T-helper 1 cell treated with Interleukin-12 subunit alpha and Interleukin-12 subunit beta and Interleukin-4 antibody, amounts not matched to agents 30 ng/mL and 1 ng/mL, for 36 hours (primary cell): ENCODE results near the gene TNPO2. TPM values are rescaled to one million over a fixed set of nuclear protein-coding genes. Genes with fewer than 3 reads are reported as not detected.
"Not testable (repeated sequence)": the region's sequence is repeated elsewhere in the genome, so short reads cannot be mapped to it uniquely, and the experiment has no call there.

Experiments used
- intact Hi-C: fragments of 100-400 bp; cut with micrococcal nuclease; formaldehyde crosslinking; loops from one replicate; pipeline ENCODE4 v1.15.1; 2024
- total RNA-seq: library from RNA; stranded (reverse); gene quantifications from 2 replicates; pipeline ENCODE4 v1.2.3, GENCODE V29; 2022

The TNPO2 gene
- total RNA-seq, 1 donor from 2014 or later = 87.4 TPM

DNA sequence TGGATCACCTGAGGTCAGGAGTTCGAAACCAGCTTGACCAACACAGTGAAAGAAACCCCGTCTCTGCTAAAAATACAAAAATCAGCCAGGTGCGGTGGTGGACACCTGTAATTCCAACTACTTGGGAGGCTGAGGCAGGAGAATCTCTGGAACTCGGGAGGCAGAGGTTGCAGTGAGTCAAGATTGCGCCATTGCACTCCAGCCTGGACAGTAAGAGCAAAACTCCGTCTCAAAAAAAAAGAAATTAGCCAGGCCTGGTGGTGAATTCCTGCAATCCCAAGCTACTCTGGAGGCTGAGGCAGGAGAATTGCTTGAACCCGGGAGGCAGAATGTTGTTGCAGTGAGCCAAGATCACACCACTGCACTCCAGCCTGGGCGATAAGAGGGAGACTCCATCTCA is 15.1 kb downstream of the TNPO2 start:
- intact Hi-C loops = no loop called here

- intact Hi-C loops = no loop called here
Measured at GRCh38 chr19:12706332-12706718, 17.4 kb downstream of the TNPO2 start.

DNA sequence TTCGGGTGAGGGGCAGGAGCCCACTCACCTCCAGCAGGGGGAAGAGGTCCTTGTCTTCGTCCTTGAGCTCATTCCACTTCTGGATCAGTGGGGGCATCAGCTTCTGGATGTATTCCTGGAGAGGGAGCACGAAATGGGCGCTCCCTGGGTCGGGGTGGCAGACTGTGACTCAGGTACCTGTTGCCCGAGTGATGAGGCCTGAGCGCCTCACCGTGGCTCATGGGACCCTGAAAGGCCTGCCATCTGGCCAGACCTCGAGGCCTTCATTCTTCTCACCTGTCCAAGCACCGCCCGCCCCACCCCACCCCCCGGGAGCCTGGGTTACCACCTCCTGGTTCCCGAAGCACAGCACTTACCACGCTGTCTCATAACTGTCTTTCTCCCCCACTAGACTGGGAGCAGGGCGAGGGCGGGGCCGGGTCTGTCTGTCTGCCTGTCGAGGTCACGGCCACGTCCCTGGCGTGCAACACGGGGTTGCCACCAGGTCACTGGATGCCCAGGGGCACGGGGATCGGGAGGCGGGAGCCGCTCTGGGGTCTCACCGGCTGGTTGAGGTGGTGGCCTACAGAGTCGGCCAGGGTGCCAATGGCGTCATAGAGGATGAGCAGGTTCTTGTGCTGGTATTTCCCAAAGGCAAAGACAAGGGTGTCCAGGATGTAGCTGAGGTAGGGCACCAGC is 17.9 kb downstream of the TNPO2 start:
- intact Hi-C loops = no loop called here

DNA sequence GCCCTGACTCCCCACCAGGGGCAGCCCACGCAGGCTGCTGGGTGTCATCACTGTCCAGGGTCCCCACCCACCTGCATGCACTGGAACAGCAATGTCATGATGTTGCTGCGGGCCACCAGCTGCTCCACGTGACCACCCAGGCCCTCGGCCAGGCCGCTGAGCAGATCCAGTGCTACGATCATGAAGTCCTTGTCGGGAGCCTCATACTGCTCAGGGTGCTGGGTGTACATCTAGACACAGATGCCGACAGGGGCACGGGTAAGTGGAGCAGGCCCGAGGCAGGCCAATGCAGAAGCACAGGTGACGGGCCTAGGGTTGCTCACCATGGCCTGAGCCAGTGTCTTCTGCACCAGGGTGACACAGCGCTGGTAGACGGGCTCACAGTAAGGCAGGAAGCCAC is 18.6 kb downstream of the TNPO2 start:
- intact Hi-C loops = no loop called here

DNA sequence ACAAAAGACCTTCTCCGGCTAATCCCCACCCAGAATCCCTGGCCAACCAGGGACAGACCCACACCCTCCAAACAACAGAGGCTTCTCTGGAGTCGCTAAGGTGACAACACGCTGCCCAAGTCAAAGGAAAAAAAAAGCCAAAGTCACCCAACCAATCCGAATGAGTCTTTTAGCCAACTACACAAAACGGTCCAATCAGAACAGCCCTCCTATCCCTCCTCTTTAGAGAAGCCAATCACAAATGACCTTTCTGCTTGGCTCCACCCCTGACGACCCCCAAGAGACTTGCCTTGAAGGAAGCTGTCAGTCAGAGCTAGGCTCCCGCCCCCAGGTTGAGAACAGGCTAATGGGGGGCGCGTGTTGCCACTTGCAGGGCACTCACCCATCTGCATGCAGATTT is 20.7 kb downstream of the TNPO2 start:
- intact Hi-C loops = no loop called here

DNA sequence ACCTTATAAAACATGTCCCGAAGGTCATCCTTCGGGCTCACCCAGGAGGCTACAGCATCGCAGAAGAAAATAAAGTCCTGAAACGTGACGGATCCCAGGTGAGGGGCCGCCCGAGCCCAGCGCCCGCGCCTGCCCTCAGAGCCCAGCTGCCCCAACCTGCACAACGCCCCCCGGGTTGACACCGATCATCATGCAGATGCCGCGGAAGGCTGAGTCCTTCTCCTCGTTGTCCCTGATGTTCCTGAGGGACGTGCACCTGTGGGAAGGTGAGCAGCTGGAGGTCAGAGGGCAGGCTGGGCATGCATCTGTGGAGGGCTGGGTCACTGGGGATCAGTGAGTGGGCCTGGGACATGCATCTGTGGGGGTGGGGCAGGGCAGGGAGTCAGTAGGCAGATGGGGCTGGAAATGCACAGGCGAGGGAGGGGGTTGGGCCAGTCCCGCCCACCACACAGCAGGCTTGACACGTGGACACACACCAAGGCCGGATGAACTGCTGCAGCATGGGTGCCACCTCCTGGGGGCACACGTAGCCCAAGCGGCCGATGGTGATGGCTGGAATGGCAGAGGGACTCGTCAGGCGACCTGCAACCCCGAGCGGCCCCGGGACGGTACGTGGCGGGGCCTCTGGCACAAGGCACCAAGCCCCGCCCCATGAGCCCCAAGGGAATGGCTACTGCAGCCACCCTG is 22.0 kb downstream of the TNPO2 start:
- intact Hi-C loops = no loop called here

DNA sequence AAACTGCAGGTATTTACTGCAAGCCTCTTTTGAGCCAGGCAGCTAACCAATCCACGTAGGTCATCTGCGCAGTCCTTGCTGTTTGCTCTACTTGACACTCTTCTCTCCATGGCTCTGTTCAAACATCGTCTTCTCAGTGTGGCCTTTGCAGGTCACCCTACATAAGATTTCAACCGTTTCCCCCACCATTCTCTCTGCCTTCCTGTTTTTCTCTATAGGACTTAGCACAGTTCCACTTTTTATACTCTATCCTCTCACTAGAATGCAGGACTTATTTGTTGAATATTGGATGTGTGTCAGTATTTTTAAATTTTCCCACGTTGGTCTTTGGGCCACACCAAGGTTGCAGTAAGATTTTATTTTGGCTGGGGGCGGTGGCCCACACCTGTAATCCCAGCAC is 25.6 kb downstream of the TNPO2 start:
- intact Hi-C loops = no loop called here

DNA sequence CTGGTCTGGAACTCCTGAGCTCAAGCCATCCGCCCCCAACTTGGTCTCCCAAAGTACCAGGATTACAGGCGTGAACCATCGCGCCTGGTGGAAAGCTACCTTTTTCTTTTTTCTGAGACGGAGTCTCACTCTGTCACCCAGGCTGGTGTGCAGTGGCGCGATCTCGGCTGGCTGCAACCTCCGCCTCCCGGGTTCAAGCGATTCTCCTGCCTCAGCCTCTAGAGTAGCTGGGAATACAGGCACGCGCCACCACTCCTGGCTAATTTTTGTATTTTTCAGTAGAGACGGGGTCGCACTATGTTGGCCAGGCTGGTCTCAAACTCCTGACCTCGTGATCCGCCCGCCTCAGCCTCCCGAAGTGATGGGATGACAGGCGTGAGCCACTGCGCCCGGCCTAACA is 26.3 kb downstream of the TNPO2 start:
- intact Hi-C loops = not testable (repeated sequence)

- intact Hi-C loops = loop anchor here (1.0 kb wide), 5 partner anchors 15 to 86 kb away; partner anchors contain the start of genes DHPS, TNPO2, ZNF490 and ZNF791
Measured at GRCh38 chr19:12696366-12697335, 27.1 kb downstream of the TNPO2 start, which contains the start of gene FBXW9. FBXW9 (minus strand) TSS chr19:12696631; CDS start chr19:12696581, 50 bp downstream.

DNA sequence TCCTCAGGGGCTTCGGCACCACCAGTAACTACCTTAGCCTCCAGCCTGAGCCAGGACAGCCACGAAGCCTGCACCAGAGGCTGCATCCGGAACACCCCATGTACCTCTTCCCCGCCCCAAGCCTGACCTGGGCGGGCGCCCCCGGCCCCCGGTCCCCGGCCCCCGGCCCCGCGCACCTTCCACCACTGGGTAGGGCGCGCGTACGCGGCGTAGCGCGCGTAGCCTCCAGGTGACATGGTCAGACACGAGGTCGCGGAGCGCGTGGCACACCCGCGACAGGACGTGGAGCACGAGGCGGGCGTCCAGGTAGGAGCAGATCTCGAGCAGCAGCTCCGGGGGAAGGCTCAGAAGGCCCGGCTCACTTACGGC is 27.8 kb downstream of the TNPO2 start:
- intact Hi-C loops = loop anchor here (1.0 kb wide), 6 partner anchors 12 to 86 kb away; partner anchors contain the start of genes DHPS, TNPO2, ZNF490 and ZNF791

GRCh38 chr19:12695514-12695913 is 28.2 kb downstream of the TNPO2 start:
- intact Hi-C loops = loop anchor here (1.0 kb wide), 1 partner anchor 11 kb away; no protein-coding TSS in a partner anchor

- intact Hi-C loops = loop anchor here (1.0 kb wide), 1 partner anchor 11 kb away; no protein-coding TSS in a partner anchor
Measured at GRCh38 chr19:12695096-12695495, 28.6 kb downstream of the TNPO2 start.

GRCh38 chr19:12694641-12695040 is 29.1 kb downstream of the TNPO2 start:
- intact Hi-C loops = loop anchor here (1.0 kb wide), 1 partner anchor 10 kb away; no protein-coding TSS in a partner anchor

GRCh38 chr19:12692960-12693359 is 30.8 kb downstream of the TNPO2 start:
- intact Hi-C loops = no loop called here

GRCh38 chr19:12689581-12690216 is 34.0 kb downstream of the TNPO2 start:
- intact Hi-C loops = no loop called here

GRCh38 chr19:12689012-12689411 is 34.7 kb downstream of the TNPO2 start:
- intact Hi-C loops = no loop called here

GRCh38 chr19:12687496-12688196 is 36.1 kb downstream of the TNPO2 start, which contains the start of gene GNG14:
GNG14 (plus strand) TSS chr19:12687998; CDS start chr19:12688049, 51 bp downstream.
- intact Hi-C loops = no loop called here

DNA sequence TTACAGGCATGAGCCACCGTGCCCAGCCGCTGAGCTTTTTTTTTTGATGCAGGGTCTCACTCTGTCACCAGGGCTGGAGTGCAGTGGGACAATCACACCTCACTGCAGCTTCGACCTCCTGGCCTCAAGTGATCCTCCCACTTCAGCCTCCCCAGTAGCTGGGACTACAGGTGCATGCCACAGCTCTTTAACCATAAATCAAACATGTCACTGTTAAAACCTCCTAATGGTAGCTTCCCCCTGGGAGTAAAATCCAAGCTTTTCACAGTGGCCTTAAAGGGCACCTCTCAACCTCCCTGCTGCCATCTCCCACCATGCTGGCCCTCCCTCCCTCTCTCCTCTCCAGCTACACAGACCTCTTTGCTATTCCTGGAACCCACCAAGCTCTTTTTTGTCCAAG is 37.9 kb downstream of the TNPO2 start:
- intact Hi-C loops = no loop called here

DNA sequence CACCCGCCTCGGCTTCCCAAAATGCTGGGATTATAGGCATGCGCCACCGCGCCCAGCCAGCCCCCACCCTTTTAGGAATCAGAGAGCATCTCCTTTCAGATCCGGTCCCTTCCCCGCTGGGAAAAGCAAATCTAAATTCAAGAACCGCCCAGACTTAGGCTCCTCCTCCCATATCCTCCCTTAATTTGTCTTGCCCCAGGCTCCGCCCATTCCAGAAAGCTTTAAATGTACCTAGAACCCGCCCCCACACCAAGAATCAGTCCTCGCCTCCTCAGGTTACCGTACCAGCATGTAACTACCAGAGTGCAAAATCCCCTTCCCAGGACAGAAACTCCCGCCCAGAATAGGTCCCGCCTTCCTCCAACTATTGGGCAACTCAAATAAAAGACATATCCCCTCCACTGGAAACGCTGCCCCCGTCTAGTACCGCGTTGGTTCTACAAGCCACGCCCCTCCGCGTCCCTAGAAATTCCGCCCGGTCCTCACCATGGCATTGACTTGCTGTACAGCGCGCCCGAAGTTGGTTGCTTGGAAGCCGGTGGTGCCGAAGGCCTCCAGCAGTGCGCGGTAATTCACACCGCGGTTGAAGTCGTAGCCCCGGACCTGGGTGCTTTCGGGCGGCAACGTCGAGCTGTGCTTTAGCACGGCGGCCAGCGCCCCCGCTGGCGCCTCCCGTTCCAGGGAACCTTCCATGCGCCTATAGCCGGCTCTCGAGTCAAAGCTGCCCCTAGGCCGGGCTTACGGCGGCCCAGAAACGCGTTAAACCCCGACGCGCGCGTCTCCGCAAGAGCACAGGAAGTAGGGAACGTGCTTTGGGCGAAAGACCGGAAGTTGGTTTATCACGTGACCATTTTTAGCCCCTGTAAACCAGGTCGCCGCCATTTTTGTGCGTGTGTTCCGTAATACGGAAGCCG is 42.4 kb downstream of the TNPO2 start, which contains the start of gene DHPS:
TSS of gene DHPS (minus strand) at position 807 of the 914 bp plus-strand sequence. CDS start at position 693, 114 bp downstream.
- intact Hi-C loops = loop anchor here (1.0 to 5.0 kb wide), 11 partner anchors 12 to 518 kb away; partner anchors contain the start of genes FBXW9, GET3, IER2 and JUNB
